IPS-11a (cell line): Measurements from ENCODE around the gene ZNF682.
"Not testable (repeated sequence)": the region's sequence is repeated elsewhere in the genome, so short reads cannot be mapped to it uniquely, and the experiment has no call there.

Experiments
- H3K4me3 ChIP-seq: one replicate; pipeline ENCODE4 v1.5.1; 2013; ENCODE audit warnings: low read depth, low read length, control low read depth

The ZNF682 gene

GRCh38 chr19:20005741-20006140 lies 33.6 kb downstream of the ZNF682 start:
- H3K4me3 ChIP-seq, result no peak overlapping the region

- H3K4me3 ChIP-seq, result no peak overlapping the region
These were observed 41.5 kb downstream of the ZNF682 start for GRCh38 chr19:19997656-19998268.

- H3K4me3 ChIP-seq, result no peak overlapping the region
These were observed 72.4 kb downstream of the ZNF682 start for GRCh38 chr19:19966862-19967261.

- H3K4me3 ChIP-seq, result not testable (repeated sequence)
These were observed 73.2 kb downstream of the ZNF682 start for GRCh38 chr19:19966126-19966525.

- no peak overlapping the region for H3K4me3 ChIP-seq
These were observed 74.9 kb downstream of the ZNF682 start for GRCh38 chr19:19964416-19964815.

- H3K4me3 ChIP-seq, result not testable (repeated sequence)
These were observed 80.0 kb downstream of the ZNF682 start for GRCh38 chr19:19959151-19959799.

- not testable (repeated sequence) for H3K4me3 ChIP-seq
These were observed 81.5 kb downstream of the ZNF682 start for GRCh38 chr19:19957766-19958165.

GRCh38 chr19:19956434-19957075 lies 82.8 kb downstream of the ZNF682 start:
- H3K4me3 ChIP-seq, result no peak overlapping the region

GRCh38 chr19:19955208-19955607 lies 84.1 kb downstream of the ZNF682 start:
- H3K4me3 ChIP-seq, result no peak overlapping the region
